HEK293 (cell line): Measurements from ENCODE around the gene PLAGL1.
A peak's percentile ranks its signal among the peaks of the same experiment; 100 is the strongest.

Experiments
- CTCF ChIA-PET: fragments of 350-600 bp; formaldehyde crosslinking; extraction: SDS; loops from one replicate; lab custom pipeline; 2021; ENCODE audit warnings: antibody characterized with exemption; lab: Yijun Ruan, JAX
- POLR2A ChIA-PET: fragments of 300-600 bp; formaldehyde crosslinking; extraction: SDS; loops from one replicate; lab custom pipeline; 2020; ENCODE audit warnings: antibody characterized with exemption, inconsistent platforms; lab: Yijun Ruan, JAX
- H3K27ac ChIP-seq: fragments of 200-500 bp; sonication (Bioruptor generic); 2 replicates; pipeline ENCODE4 v1.5.1; 2014; ENCODE audit warnings: low read depth, low read length, control low read depth, inconsistent platforms; ENCODE audit errors: extremely low read depth
- H3K36me3 ChIP-seq, 2 experiments: fragments of 200-500 bp in 1 of 2; sonication (Bioruptor generic) in 1 of 2; 1 replicate in 1 of 2; 2 replicates in 1 of 2; pipeline ENCODE4 v1.5.1; 2014 to 2017; ENCODE audit warnings: inconsistent platforms in 2 of 2, low read length in 2 of 2; ENCODE audit not compliant: control insufficient read depth in 2 of 2, insufficient read depth in 1 of 2
- H3K4me1 ChIP-seq: fragments of 200-500 bp; sonication (Bioruptor generic); 2 replicates; pipeline ENCODE4 v1.5.1; 2014; ENCODE audit warnings: mild to moderate bottlenecking, low read length, inconsistent platforms; ENCODE audit not compliant: control insufficient read depth, insufficient read depth
- H3K4me3 ChIP-seq: 2 replicates; pipeline ENCODE4 v1.5.1; 2011; ENCODE audit warnings: low read depth, mild to moderate bottlenecking, control low read depth, low read length, moderate library complexity
- H3K9me3 ChIP-seq: fragments of 200-500 bp; sonication (Bioruptor generic); 2 replicates; pipeline ENCODE4 v1.5.1; 2014; ENCODE audit warnings: low read depth, low read length, inconsistent platforms; ENCODE audit not compliant: control insufficient read depth, insufficient read depth
- FEZF1 ChIP-seq: fragments of 450-650 bp; formaldehyde crosslinking; IDR thresholded peaks from 2 replicates; pipeline ENCODE4 v1.5.1; 2016; ENCODE audit warnings: missing biosample characterization, missing genetic modification characterization
- HOXA7 ChIP-seq: sonication (generic); formaldehyde crosslinking; IDR thresholded peaks from 2 replicates; pipeline ENCODE4 v1.8.1; 2022; ENCODE audit warnings: missing genetic modification reagents, borderline replicate concordance
- KLF1 ChIP-seq: fragments of 450-650 bp; formaldehyde crosslinking; IDR thresholded peaks from 2 replicates; pipeline ENCODE4 v1.5.1; 2016; ENCODE audit warnings: missing biosample characterization, missing genetic modification characterization
- TCF7L2 ChIP-seq: IDR thresholded peaks from 2 replicates; pipeline ENCODE4 v1.6.1; 2011; ENCODE audit warnings: low read depth, mild to moderate bottlenecking, inconsistent platforms, low read length, moderate library complexity, borderline replicate concordance
- TRIM28 ChIP-seq: IDR thresholded peaks from 2 replicates; pipeline ENCODE4 v1.6.1; 2011; ENCODE audit warnings: low read length, control low read depth, borderline replicate concordance
- ZBTB10 ChIP-seq: fragments of 450-650 bp; formaldehyde crosslinking; IDR thresholded peaks from 2 replicates; pipeline ENCODE4 v1.5.1; 2016; ENCODE audit warnings: missing biosample characterization, missing genetic modification characterization
- ZNF24 ChIP-seq: fragments of 450-650 bp; formaldehyde crosslinking; IDR thresholded peaks from 2 replicates; pipeline ENCODE4 v1.5.1; 2016; ENCODE audit warnings: missing biosample characterization, missing genetic modification characterization
- ZNF404 ChIP-seq: fragments of 450-650 bp; formaldehyde crosslinking; IDR thresholded peaks from 2 replicates; pipeline ENCODE4 v1.5.1; 2017; ENCODE audit warnings: missing biosample characterization, missing genetic modification characterization
- ZNF48 ChIP-seq: fragments of 450-650 bp; formaldehyde crosslinking; IDR thresholded peaks from 2 replicates; pipeline ENCODE4 v1.5.1; 2016; ENCODE audit warnings: missing biosample characterization, missing genetic modification characterization
- ZNF518A ChIP-seq: fragments of 450-650 bp; formaldehyde crosslinking; conservative IDR thresholded peaks from 2 replicates; pipeline ENCODE4 v1.5.1; 2016; ENCODE audit warnings: low read depth, missing biosample characterization, missing genetic modification characterization
- ZNF621 ChIP-seq: fragments of 450-650 bp; formaldehyde crosslinking; IDR thresholded peaks from 2 replicates; pipeline ENCODE4 v1.5.1; 2017; ENCODE audit warnings: missing biosample characterization, missing genetic modification characterization
- ZNF707 ChIP-seq: fragments of 450-650 bp; formaldehyde crosslinking; IDR thresholded peaks from 2 replicates; pipeline ENCODE4 v1.5.1; 2016; ENCODE audit warnings: missing biosample characterization, missing genetic modification characterization
- TF ChIP-seq, protein P1 (sequence below): fragments of 450-650 bp; IDR thresholded peaks from 2 replicates; pipeline ENCODE4 v1.5.1; 2018; ENCODE audit warnings: missing biosample characterization, missing genetic modification characterization
- TF ChIP-seq, protein P2 (sequence below): fragments of 450-650 bp; formaldehyde crosslinking; IDR thresholded peaks from 2 replicates; pipeline ENCODE4 v1.5.1; 2017; ENCODE audit warnings: missing biosample characterization, missing genetic modification characterization

Gene PLAGL1

DNA sequence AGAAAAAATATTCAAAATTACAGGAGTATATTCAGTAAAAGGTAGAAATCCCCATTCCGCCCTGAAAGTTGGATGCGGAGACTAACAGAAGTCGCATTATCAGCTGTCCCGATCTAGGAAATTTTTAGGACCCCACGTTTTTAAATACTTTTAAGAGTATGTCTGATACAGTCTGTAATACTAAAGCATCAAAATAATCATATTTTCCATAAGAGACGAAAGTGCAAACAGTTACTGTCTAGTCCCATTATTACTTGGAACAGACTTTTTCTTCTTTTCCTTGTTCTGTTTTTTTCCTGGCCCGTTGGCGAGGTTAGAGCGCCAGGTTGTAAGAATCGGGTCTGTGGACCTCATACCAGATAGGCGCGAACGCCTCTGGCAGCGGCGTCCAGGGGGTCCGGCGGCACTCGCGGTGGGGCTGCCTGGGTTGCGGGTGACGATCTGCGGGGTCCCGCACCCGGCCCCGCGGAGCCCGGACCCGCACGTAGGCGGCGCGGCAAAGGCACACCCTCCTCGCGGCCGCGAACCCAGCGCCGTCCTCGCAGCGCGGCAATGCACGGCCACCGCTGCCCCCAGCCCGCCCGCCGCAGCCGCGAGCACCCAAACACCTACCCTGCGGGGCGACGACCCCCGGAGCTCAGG, 460 bp downstream of the PLAGL1 start (continued):
- TF ChIP-seq, protein P1, sequence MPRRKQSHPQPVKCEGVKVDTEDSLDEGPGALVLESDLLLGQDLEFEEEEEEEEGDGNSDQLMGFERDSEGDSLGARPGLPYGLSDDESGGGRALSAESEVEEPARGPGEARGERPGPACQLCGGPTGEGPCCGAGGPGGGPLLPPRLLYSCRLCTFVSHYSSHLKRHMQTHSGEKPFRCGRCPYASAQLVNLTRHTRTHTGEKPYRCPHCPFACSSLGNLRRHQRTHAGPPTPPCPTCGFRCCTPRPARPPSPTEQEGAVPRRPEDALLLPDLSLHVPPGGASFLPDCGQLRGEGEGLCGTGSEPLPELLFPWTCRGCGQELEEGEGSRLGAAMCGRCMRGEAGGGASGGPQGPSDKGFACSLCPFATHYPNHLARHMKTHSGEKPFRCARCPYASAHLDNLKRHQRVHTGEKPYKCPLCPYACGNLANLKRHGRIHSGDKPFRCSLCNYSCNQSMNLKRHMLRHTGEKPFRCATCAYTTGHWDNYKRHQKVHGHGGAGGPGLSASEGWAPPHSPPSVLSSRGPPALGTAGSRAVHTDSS (tag by site-specific recombination) = no peak

DNA sequence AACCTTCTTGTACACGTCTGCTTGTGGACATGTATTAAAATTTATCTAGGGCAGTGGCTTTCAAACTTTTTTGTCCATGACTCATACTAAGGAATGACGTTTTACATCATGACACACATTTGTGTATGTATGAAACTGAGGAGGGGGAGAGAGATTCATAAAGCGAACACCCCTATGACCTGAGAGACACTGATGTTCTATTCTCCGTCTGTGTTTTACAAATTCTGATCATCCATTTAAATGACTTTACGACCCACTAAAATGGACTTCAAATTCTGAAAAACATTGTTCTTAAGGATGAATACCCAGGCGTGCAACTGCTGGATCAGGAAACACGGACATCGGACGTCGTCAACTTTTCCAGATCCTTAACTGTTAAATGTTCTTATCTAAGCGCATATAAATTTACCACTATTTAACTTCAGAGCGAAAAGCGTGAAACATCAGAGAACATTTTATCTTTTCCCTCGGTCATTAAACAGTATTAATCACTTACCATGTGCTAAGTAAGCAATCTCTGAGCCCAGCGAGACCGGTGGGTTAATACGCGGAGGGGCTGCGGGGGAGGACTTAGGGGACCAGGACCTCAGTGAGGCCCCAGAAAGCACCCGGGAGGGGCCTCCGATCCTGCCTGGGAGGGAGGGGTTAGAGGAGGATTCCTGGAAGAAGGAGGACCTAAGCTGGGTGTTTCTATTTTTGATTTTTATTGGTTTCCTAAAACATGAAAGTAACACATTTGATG, 1.2 kb downstream of the PLAGL1 start:
- CTCF ChIA-PET = interaction anchor here (0.9 to 1.3 kb wide), 2 partner anchors 64 to 432 kb away, joined by 3 to 5 read pairs; no protein-coding TSS in a partner anchor
- no peak for TF ChIP-seq ZNF24 (tag by site-specific recombination)
- no peak for TF ChIP-seq ZNF707 (tag by site-specific recombination)
- TF ChIP-seq TRIM28 = peak; percentile 78; the same call in 1 of the 2 replicates
- TF ChIP-seq TCF7L2 = peak; percentile 37; the same call in 1 of the 2 replicates
- no peak for TF ChIP-seq ZNF404 (tag by site-specific recombination)
- H3K36me3 ChIP-seq = no peaks in the 10 kb centered on the region
- no peaks in the 10 kb centered on the region for H3K9me3 ChIP-seq
- H3K4me1 ChIP-seq = no peaks in the 10 kb centered on the region
- peak overlapping the region; percentile 38 for H3K4me3 ChIP-seq
- POLR2A ChIA-PET = no interaction called here
- no peak overlapping the region; the same call in 1 of the 2 replicates for H3K27ac ChIP-seq

DNA sequence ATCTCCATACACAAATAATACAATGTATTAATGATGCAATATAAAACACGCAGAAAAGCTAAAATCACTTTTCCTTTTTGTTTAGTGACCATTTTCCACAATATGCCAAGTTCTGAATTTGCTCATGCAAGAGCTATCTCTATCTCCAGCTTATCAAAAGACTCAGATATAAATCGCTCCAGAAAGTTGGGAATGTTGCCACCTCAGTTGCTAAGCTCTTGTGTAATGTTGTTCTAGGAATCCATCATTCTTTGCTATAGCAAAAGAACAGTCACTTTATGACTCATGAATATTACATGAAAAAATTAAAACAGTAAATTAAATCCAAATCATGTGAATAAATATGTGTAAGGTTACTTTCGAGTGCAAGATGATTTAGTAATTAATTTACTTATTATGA, 8.7 kb downstream of the PLAGL1 start:
- CTCF ChIA-PET = interaction anchor here (0.6 to 2.3 kb wide), 4 partner anchors 10 to 59 kb away, joined by 3 to 9 read pairs (median 5); no protein-coding TSS in a partner anchor
- POLR2A ChIA-PET = no interaction called here
- TF ChIP-seq ZNF48 (no peak), ZNF518A (tag by site-specific recombination) (no peak), KLF1 (no peak), ZBTB10 (tag by site-specific recombination) (no peak), ZNF621 (tag by site-specific recombination) (no peak), FEZF1 (no peak), HOXA7 (CRISPR knock-in tag) (no peak)
- TF ChIP-seq, protein P2, sequence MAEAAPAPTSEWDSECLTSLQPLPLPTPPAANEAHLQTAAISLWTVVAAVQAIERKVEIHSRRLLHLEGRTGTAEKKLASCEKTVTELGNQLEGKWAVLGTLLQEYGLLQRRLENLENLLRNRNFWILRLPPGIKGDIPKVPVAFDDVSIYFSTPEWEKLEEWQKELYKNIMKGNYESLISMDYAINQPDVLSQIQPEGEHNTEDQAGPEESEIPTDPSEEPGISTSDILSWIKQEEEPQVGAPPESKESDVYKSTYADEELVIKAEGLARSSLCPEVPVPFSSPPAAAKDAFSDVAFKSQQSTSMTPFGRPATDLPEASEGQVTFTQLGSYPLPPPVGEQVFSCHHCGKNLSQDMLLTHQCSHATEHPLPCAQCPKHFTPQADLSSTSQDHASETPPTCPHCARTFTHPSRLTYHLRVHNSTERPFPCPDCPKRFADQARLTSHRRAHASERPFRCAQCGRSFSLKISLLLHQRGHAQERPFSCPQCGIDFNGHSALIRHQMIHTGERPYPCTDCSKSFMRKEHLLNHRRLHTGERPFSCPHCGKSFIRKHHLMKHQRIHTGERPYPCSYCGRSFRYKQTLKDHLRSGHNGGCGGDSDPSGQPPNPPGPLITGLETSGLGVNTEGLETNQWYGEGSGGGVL = no peak
- Histone ChIP-seq H3K9me3 (no peaks in the 10 kb centered on the region), H3K4me1 (no peaks in the 10 kb centered on the region), H3K4me3 (no peak overlapping the region), H3K36me3 (peaks cover 0 to 5% of the 10 kb centered on the region in 2 experiments; a peak in 1 of 3 replicates), H3K27ac (no peak overlapping the region)
